HUES48 (cell line): Measurements from ENCODE around the gene PMFBP1.
"Not testable (repeated sequence)": the region's sequence is repeated elsewhere in the genome, so short reads cannot be mapped to it uniquely, and the experiment has no call there.

ENCODE experiments used
- H3K27ac ChIP-seq: one replicate; pipeline ENCODE4 v1.7.0; 2013; ENCODE audit warnings: low read depth, low read length, inconsistent platforms
- H3K27me3 ChIP-seq: 2 replicates; pipeline ENCODE4 v1.6.1; 2013; ENCODE audit warnings: mild to moderate bottlenecking, low read length; ENCODE audit not compliant: control insufficient read depth, insufficient read depth
- H3K36me3 ChIP-seq: 2 replicates; pipeline ENCODE4 v1.6.1; 2013; ENCODE audit warnings: low read length; ENCODE audit not compliant: control insufficient read depth, insufficient read depth
- H3K4me1 ChIP-seq: 2 replicates; pipeline ENCODE4 v1.6.1; 2013; ENCODE audit warnings: mild to moderate bottlenecking, low read length; ENCODE audit not compliant: control insufficient read depth, insufficient read depth
- H3K4me3 ChIP-seq: 2 replicates; pipeline ENCODE4 v1.5.1; 2013; ENCODE audit warnings: mild to moderate bottlenecking, low read depth, low read length
- H3K9ac ChIP-seq: 2 replicates; pipeline ENCODE4 v1.6.1; 2013; ENCODE audit warnings: mild to moderate bottlenecking, low read depth, low read length, moderate library complexity
- H3K9me3 ChIP-seq: 2 replicates; pipeline ENCODE4 v1.6.1; 2013; ENCODE audit warnings: low read length; ENCODE audit not compliant: control insufficient read depth, insufficient read depth

The PMFBP1 gene

GRCh38 chr16:72076991-72077706, 94.8 kb downstream of the PMFBP1 start:
- not testable (repeated sequence) for H3K36me3 ChIP-seq, H3K4me1 ChIP-seq, H3K27ac ChIP-seq, H3K9ac ChIP-seq, H3K4me3 ChIP-seq, H3K9me3 ChIP-seq, H3K27me3 ChIP-seq

DNA sequence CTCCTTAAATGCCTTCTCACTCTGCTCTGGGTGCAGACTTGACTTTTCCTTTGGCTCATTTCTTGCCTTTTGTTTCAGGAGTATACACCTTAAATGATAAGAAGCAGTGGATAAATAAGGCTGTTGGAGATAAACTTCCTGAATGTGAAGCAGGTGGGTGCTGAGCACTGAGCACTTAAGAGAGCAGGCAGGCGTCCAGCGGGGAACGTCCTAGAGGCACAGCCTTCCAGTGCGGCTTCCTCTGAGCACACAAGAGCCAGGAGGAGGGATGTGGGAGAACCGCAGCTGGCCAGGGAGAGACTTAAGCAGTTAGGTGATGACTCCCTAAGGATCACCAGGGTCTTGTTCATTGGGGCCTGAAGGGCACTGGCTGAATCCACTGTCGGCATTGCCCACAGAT, 96.9 kb downstream of the PMFBP1 start:
- not testable (repeated sequence) for H3K27me3 ChIP-seq, H3K9ac ChIP-seq, H3K9me3 ChIP-seq, H3K27ac ChIP-seq, H3K4me1 ChIP-seq, H3K4me3 ChIP-seq, H3K36me3 ChIP-seq

DNA sequence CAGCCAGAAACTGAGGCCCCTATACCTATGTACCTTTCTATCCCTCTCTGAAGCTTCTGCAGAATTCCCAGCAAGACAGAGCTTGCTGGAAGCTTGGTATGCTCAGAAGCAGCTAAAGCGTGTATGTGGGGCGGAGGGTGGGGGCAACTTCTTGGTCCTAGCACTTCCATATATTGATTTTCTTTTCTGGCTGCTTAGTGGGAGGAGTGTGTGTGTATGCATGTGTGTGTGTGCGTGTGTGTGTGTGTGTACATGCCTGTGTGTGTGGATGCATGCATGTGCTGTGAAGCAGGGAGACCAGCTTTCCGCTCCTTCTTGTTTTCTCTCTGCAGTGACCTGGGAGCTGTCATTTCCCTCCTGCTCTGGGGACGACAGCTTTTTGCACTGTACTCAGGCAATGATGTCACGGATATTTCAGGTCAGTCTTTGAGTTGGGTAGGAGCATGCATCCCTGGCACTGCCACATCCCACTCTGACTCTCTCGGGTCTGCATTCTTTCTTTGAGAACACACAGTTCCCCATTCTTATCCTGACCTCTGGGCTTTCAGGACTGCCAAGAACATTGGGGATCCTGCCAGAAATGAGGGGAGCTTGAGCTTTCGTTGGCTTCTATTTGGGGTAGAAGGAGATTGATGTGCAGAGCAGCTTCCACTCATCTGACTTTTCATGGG, 98.3 kb downstream of the PMFBP1 start:
- no peaks in the 10 kb centered on the region for H3K9me3 ChIP-seq
- no peak overlapping the region for H3K4me3 ChIP-seq
- no peak overlapping the region for H3K9ac ChIP-seq
- no peaks in the 10 kb centered on the region for H3K36me3 ChIP-seq
- no peaks in the 10 kb centered on the region for H3K4me1 ChIP-seq
- H3K27me3 ChIP-seq, result no peaks in the 10 kb centered on the region
- no peak overlapping the region for H3K27ac ChIP-seq

DNA sequence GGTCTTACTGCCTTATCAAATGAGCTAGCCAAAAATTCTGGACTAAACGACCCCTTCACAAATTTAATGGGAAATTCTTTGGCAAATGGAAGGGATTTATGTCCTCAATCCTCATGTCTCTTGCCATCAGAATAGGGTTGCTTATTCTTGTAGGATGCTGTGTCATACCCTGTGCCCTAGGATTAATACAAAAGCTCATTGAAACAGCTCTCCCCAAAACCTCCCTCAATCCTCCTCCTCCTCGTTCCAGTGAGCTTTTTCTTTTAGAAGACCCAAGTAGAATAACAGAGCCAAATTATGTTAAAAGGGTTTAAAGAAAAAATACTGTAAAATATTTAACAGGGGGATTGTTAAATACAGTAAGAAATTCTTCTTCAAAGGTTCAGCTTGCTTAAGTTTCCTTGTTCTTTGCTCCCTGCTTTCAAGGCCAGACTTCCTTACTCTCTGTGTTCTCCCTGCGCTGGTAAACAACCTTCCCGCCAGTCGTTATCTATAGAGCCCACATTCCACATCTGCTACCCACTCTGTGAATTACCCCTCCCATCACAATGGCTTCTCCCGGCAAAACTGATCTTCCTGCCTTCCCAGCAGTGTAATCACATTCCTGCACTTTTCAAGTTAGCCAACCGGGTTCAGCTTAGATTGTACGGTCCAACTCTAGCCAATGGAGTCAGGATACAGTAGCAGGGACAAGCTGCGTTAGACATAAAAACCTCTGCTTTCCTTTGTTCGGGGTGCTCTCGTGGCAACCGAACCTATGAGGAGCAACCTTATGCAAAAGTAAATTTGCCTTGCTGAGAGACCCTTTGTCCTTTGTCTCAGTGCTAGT, 99.2 kb downstream of the PMFBP1 start:
- Histone ChIP-seq H3K27me3 (no peaks in the 10 kb centered on the region), H3K27ac (no peak overlapping the region), H3K9me3 (no peaks in the 10 kb centered on the region), H3K4me1 (no peaks in the 10 kb centered on the region), H3K9ac (no peak overlapping the region), H3K4me3 (no peak overlapping the region), H3K36me3 (no peaks in the 10 kb centered on the region)
